Endothelial cell (in vitro differentiated cells): Measurements from ENCODE around the gene NDRG3. TPM values are rescaled to one million over a fixed set of nuclear protein-coding genes. Genes with fewer than 3 reads are reported as not detected.

Experiments
- DNase-seq: peaks from one replicate; pipeline ENCODE4 v3.0.0; 2021; ENCODE audit warnings: low spot score
- H3K27ac Mint-ChIP-seq: one replicate; pipeline ENCODE4 v1.8.0; 2021; ENCODE audit warnings: mixed read lengths, inconsistent platforms; ENCODE audit not compliant: unreplicated experiment
- H3K27me3 Mint-ChIP-seq: one replicate; pipeline ENCODE4 v1.8.0; 2021; ENCODE audit warnings: mild to moderate bottlenecking, moderate library complexity, mixed read lengths, inconsistent platforms; ENCODE audit not compliant: unreplicated experiment
- H3K36me3 Mint-ChIP-seq: one replicate; pipeline ENCODE4 v1.8.0; 2021; ENCODE audit warnings: mild to moderate bottlenecking, low read depth, mixed read lengths, inconsistent platforms; ENCODE audit not compliant: unreplicated experiment
- H3K4me1 Mint-ChIP-seq: one replicate; pipeline ENCODE4 v1.8.0; 2021; ENCODE audit warnings: mild to moderate bottlenecking, mixed read lengths, inconsistent platforms; ENCODE audit not compliant: unreplicated experiment
- H3K4me3 Mint-ChIP-seq: one replicate; pipeline ENCODE4 v1.8.0; 2021; ENCODE audit warnings: mild to moderate bottlenecking, mixed read lengths, inconsistent platforms; ENCODE audit not compliant: unreplicated experiment
- H3K9me3 Mint-ChIP-seq: one replicate; pipeline ENCODE4 v1.8.0; 2021; ENCODE audit warnings: mixed read lengths, inconsistent platforms; ENCODE audit not compliant: unreplicated experiment
- total RNA-seq: library from RNA; stranded (reverse); fragmentation: NEBNext Ultra II Directional; extraction: Animal tissue kit (Norgen Biotek cat#: 25700); gene quantifications from one replicate; pipeline ENCODE4 v1.2.1, GENCODE V29; 2021; ENCODE audit not compliant: unreplicated experiment
- TF ChIP-seq, protein P1 (sequence below): fragments of 200-600 bp; sonication (generic); IDR thresholded peaks from one replicate; pipeline ENCODE4 v1.5.0; 2021; ENCODE audit warnings: antibody characterized with exemption; ENCODE audit not compliant: unreplicated experiment

Gene NDRG3
- total RNA-seq, 1 donor from 2014 or later, result 14.2 TPM

DNA sequence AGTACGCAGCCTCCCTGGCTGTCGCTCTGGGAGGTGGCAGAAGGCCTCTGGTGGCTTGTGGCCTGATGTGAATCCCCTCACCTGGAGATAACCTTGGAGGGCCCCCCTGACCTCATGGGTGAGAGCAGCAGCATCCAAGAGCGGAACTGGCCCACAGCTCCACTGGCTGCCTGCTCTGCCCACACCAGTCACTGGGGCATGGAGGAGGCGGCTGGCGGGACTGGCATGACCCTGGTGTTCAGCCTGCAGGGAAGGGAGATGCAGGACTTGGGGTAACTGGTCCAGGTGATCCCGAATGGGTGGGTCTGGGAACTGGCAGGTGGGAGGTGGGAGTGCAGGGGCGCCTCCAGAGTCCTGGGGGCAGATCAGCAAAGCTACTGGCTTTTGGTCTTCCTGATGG is 38.2 kb upstream of the NDRG3 start:
- Mint-ChIP-seq H3K4me3 (peak overlapping the region; percentile 80), H3K27me3 (peaks cover 4% of the 10 kb centered on the region), H3K4me1 (peaks cover 13% of the 10 kb centered on the region), H3K36me3 (peaks cover 31% of the 10 kb centered on the region), H3K9me3 (no peaks in the 10 kb centered on the region), H3K27ac (no peak overlapping the region)
- DNase-seq, result no peak
- TF ChIP-seq, protein P1, sequence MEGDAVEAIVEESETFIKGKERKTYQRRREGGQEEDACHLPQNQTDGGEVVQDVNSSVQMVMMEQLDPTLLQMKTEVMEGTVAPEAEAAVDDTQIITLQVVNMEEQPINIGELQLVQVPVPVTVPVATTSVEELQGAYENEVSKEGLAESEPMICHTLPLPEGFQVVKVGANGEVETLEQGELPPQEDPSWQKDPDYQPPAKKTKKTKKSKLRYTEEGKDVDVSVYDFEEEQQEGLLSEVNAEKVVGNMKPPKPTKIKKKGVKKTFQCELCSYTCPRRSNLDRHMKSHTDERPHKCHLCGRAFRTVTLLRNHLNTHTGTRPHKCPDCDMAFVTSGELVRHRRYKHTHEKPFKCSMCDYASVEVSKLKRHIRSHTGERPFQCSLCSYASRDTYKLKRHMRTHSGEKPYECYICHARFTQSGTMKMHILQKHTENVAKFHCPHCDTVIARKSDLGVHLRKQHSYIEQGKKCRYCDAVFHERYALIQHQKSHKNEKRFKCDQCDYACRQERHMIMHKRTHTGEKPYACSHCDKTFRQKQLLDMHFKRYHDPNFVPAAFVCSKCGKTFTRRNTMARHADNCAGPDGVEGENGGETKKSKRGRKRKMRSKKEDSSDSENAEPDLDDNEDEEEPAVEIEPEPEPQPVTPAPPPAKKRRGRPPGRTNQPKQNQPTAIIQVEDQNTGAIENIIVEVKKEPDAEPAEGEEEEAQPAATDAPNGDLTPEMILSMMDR, result no peak

DNA sequence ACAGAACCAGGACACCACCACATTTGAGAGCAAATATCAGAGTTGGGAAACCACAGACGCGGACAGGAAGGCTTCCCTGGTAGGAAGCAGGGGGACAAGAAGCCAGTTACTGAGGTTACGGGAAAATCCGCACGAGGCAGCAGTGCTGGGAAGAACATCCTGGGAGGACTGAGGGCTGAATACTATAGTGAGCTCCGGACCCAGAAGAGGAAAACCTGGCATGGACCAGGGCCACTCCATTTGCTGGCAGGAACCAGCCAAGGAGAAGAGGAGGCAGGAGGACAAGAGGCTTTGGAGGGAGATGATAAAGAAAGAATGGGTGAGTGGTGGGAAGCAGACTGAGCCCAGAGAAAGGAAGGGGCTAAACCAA is 33.8 kb upstream of the NDRG3 start:
- TF ChIP-seq, protein P1, result no peak

DNA sequence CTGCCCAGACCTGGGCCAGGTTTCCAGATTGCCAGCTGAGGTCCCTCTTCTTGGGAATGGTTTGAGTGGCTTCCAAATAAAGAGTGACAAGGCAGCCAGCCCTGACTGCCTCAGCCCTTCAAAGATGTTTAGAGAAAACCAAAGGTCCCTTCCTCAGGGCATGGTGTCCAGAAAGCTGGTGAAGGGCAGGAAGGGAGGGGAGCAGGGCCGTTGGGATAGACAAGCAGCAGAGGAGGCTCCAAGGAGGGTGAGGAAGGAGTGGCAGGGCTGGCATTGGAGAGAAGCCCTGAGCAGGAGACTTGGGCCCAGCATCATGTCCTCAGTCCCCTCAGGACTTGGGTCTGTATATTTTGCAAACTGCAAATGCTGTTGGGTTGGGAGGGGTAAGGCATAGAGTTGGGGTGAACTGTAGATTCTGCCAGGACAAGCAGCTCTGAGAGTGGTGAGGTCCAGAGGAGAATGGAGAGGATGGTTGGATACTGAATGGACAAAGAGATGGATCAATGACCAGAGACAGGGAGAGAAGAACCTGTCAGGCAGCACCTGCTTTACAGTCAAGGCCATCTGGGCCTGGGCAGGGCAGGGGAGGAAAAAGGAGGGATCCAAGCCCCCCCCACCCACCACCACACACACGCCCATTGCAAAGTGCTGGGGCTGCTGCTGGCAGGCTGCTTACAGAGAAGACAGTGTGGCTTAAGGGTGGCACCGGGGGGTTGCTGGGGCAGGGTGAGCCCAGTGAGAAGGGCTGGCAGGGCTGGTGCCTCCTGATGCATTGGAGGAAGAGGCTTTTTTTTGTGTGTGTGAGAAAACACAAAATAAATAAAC is 33.2 kb upstream of the NDRG3 start:
- H3K27ac Mint-ChIP-seq, result peak overlapping the region; percentile 82
- H3K4me3 Mint-ChIP-seq, result peak overlapping the region; percentile 43

More for the DNA sequence above, 33.8 kb upstream of the NDRG3 start:
- no peak overlapping the region for H3K4me3 Mint-ChIP-seq
- DNase-seq, result peak; percentile 45
- peak overlapping the region; percentile 82 for H3K27ac Mint-ChIP-seq
- no peaks in the 10 kb centered on the region for H3K9me3 Mint-ChIP-seq
- H3K4me1 Mint-ChIP-seq, result peaks cover 15% of the 10 kb centered on the region
- peaks cover 2% of the 10 kb centered on the region for H3K27me3 Mint-ChIP-seq
- H3K36me3 Mint-ChIP-seq, result peaks cover 18% of the 10 kb centered on the region

DNA sequence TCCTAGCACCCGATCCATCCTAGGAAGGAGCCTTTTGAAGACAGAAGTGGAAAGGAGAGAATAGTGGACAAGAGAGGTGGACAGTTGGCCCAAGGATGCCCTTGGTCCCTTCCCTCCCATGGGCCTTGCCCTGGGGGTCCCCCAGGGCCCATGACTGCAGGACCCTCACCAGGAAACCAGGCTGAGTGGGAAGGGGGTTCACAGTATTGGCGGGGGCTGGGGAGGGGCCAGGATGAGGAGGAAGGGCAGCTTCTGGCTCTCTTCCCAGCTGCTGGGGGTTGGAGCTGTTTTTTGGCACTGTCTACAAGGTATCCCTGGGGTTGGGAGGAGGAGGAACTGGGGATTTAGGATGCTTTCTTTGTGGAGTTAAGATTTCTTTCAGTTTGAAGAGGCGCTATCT is 31.7 kb upstream of the NDRG3 start:
- Mint-ChIP-seq H3K9me3 (no peaks in the 10 kb centered on the region), H3K36me3 (peaks cover under 1% of the 10 kb centered on the region), H3K27me3 (peaks cover 6% of the 10 kb centered on the region), H3K4me1 (peaks cover 25% of the 10 kb centered on the region), H3K4me3 (no peak overlapping the region), H3K27ac (no peak overlapping the region)
- DNase-seq, result no peak
- TF ChIP-seq, protein P1, result no peak

More for the DNA sequence above, 33.2 kb upstream of the NDRG3 start:
- Mint-ChIP-seq H3K27me3 (peaks cover 4% of the 10 kb centered on the region), H3K36me3 (peaks cover 13% of the 10 kb centered on the region), H3K9me3 (no peaks in the 10 kb centered on the region), H3K4me1 (peaks cover 17% of the 10 kb centered on the region)
- DNase-seq, result no peak
- TF ChIP-seq, protein P1, result no peak

DNA sequence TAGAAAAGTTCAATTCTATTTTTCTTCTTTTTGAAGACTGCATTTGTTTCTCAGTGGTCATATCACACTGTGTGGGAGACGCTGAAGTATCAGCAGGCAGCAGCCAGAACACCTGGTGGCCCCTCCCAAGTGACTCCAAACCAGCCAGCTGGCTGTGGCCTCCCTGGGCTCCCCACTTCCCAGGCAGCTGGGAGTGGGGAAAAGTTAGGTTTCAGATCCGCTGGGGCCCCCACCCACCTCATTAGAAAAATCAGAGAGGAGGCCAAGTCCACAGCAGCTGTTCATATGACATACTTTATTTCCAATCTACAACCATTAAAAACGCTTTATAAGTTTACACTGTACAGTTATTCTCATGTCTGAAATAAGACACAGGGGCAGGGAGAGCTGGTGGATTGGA is 31.3 kb upstream of the NDRG3 start:
- no peak overlapping the region for H3K27ac Mint-ChIP-seq
- no peak for DNase-seq
- no peak overlapping the region for H3K4me3 Mint-ChIP-seq

More for the DNA sequence above, 31.3 kb upstream of the NDRG3 start:
- Mint-ChIP-seq H3K36me3 (no peaks in the 10 kb centered on the region), H3K4me1 (peaks cover 25% of the 10 kb centered on the region), H3K27me3 (peaks cover 7% of the 10 kb centered on the region), H3K9me3 (no peaks in the 10 kb centered on the region)
- TF ChIP-seq, protein P1, result no peak
